Large intestine (tissue), 3 donors: ENCODE results near the gene EGFL7. TPM values are rescaled to one million over a fixed set of nuclear protein-coding genes. Genes with fewer than 3 reads are reported as not detected.
A peak's percentile ranks its signal among the peaks of the same experiment; 100 is the strongest.

Experiments used
- DNase-seq, 2 donors: peaks; one replicate each; pipeline versions ENCODE4 v3.0.0 to v3.0.0-alpha.2; 2013
- H3K27ac ChIP-seq: one replicate; pipeline ENCODE4 v1.5.1; 2013; ENCODE audit warnings: low read length
- H3K27me3 ChIP-seq: 2 replicates; pipeline ENCODE4 v1.6.1; 2013; ENCODE audit warnings: low read length; ENCODE audit not compliant: control insufficient read depth, insufficient read depth
- H3K36me3 ChIP-seq: 2 replicates; pipeline ENCODE4 v1.6.1; 2013; ENCODE audit warnings: low read length; ENCODE audit not compliant: control insufficient read depth, insufficient read depth
- H3K4me1 ChIP-seq: one replicate; pipeline ENCODE4 v1.6.1; 2013; ENCODE audit warnings: low read length; ENCODE audit not compliant: control insufficient read depth, insufficient read depth
- H3K4me3 ChIP-seq: one replicate; pipeline ENCODE4 v1.5.1; 2013; ENCODE audit warnings: low read length
- H3K9me3 ChIP-seq: one replicate; pipeline ENCODE4 v1.6.1; 2013; ENCODE audit warnings: mild to moderate bottlenecking, low read depth, low read length, moderate library complexity; ENCODE audit not compliant: control insufficient read depth
- WGBS: methylation state at CpG from one replicate; pipeline ENCODE4 v1.1.5; 2013; ENCODE audit warnings: low lambda C conversion rate; ENCODE audit not compliant: insufficient coverage; 5-methylcytosine and 5-hydroxymethylcytosine counted together
- polyA plus RNA-seq: library from polyadenylated mRNA; unstranded; fragments of 120-200 nt; gene quantifications from one replicate; pipeline ENCODE4 v1.2.1, GENCODE V29; 2013

EGFL7 gene
- polyA plus RNA-seq, 1 donor, result 47.5 TPM

DNA sequence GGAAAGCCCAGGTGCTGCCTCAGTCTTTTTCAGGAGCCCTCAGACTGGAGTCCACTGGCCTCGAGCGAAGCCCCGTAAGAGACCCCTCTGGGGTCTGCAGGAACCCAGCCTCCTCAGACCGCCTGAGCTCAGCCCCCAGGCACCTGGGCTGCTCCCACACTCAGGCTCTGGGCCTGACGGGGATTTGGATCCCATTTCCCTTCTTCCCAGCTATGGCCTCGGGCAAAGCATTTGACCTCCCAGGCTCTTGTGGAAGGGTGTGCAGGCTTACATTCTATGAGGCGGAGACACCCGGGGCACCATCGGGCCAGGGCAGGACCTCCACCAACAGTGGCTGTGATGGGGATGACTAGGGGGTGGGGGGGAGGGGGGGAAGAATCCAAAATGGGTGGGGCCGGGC, 20.0 kb downstream of the EGFL7 start:
- no peaks in the 10 kb centered on the region for H3K27me3 ChIP-seq
- H3K9me3 ChIP-seq, result peaks cover under 1% of the 10 kb centered on the region
- peaks cover 13% of the 10 kb centered on the region for H3K36me3 ChIP-seq
- WGBS, result no CpG with 5 or more reads among the region's 10 CpGs
- DNase-seq, result no peak
- no peak overlapping the region for H3K27ac ChIP-seq
- no peak overlapping the region for H3K4me3 ChIP-seq
- peaks cover 62% of the 10 kb centered on the region for H3K4me1 ChIP-seq

DNA sequence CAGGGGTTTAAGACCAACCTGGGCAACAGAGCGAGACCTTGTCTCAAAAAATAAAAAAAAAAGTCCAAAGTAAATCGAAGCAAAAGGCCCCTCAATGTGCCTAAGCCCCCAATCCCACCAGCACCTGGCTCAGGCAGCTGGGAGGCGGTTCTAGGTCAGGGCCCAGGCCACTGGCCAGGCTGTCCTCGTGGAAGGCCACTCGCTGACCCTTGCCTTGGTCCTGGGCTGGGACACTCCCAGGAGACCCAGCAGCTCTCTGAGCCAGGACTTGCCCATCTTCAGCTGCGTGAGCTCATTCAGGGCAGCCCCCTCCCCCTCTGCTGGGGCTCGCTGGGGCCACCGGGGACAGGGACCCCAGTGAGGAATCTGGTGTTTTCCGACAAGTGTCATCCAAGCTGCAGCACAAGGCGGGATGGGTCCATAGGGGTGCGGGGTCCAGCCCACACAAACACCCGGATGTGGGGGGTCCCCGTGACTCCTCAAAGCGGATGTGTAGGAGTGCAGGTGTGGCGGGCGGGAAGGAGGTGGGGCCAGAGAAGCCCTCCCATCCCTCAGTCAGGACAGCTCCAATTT, 20.5 kb downstream of the EGFL7 start:
- no peak overlapping the region for H3K4me3 ChIP-seq
- peaks cover 4% of the 10 kb centered on the region for H3K9me3 ChIP-seq
- peaks cover 12% of the 10 kb centered on the region for H3K36me3 ChIP-seq
- H3K4me1 ChIP-seq, result peaks cover 62% of the 10 kb centered on the region
- no peak for DNase-seq
- H3K27me3 ChIP-seq, result no peaks in the 10 kb centered on the region
- no peak overlapping the region for H3K27ac ChIP-seq
- no CpG with 5 or more reads among the region's 16 CpGs for WGBS

DNA sequence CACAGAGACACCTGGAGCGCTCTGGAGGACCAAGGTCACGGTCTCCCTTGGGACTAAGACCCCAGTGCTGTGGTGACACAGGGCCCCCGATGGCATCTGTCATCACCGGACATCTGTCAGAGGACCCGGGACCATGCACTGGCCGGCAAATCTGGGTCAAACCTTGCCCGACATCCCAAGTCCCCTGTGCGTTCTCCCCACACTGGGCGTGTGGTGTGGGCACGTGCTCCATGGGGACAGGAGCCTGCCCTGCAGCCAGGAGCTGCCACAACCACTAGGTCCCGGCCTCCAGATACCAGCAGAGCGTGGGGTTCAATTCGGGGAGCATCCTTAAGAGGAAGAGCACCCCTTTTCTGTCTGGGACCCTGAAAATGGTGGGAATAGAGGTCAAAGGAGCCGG, 21.0 kb downstream of the EGFL7 start:
- Histone ChIP-seq H3K27ac (no peak overlapping the region), H3K27me3 (no peaks in the 10 kb centered on the region), H3K4me1 (peaks cover 59% of the 10 kb centered on the region), H3K9me3 (peaks cover 4% of the 10 kb centered on the region), H3K4me3 (no peak overlapping the region), H3K36me3 (peaks cover 10% of the 10 kb centered on the region)
- DNase-seq, result no peak
- no CpG with 5 or more reads among the region's 14 CpGs for WGBS

DNA sequence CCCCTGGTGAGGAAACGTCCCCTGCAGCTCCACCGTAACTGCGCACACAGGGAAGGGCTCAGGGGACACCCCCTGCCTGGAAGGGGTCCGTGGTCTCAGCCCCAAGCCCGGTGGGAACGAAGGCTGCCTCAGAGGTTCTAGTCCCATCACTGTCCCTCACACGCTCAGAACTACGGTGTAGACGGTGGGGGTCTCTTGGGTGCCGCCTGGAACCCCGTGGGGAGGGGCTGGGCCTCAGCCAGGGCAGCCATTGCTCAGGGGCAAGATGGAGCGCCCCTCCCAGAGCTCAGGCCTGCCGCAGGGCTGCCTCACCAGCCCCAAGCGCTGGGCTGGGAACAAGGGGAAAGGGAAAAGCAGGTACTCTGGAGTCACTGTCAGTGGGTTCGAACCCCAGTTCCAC, 21.6 kb downstream of the EGFL7 start:
- Histone ChIP-seq H3K9me3 (peaks cover 4% of the 10 kb centered on the region), H3K4me3 (peak overlapping the region; percentile 100), H3K36me3 (peaks cover 10% of the 10 kb centered on the region), H3K27me3 (no peaks in the 10 kb centered on the region), H3K4me1 (peaks cover 53% of the 10 kb centered on the region), H3K27ac (no peak overlapping the region)
- DNase-seq, result no peak
- WGBS, result 100% methylated on average over 1 of the region's 15 CpGs

DNA sequence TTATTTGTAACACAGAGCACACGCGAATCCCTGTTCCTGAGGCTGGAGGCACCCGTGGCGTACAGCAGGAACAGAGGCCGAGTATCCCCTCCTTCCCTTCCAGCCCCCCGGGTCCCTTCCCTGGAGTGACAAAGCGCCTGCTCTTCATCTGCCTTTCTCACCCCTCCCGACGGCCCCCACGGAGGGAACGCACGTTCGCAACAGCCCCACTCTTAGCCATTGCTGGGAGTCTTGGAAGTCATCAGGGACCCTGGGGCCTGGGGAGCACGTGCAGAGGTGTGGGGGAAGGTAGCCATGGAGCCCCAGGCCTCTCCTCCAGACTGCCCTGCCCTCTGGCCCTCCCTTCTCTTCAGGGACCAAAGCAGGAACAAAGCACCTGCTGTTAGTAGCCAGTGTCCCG, 22.1 kb downstream of the EGFL7 start:
- peaks cover 49% of the 10 kb centered on the region for H3K4me1 ChIP-seq
- peak overlapping the region; percentile 100 for H3K4me3 ChIP-seq
- no peak for DNase-seq
- H3K27ac ChIP-seq, result peak overlapping the region; percentile 21
- no peaks in the 10 kb centered on the region for H3K27me3 ChIP-seq
- no CpG with 5 or more reads among the region's 15 CpGs for WGBS
- peaks cover 4% of the 10 kb centered on the region for H3K9me3 ChIP-seq
- H3K36me3 ChIP-seq, result peaks cover 10% of the 10 kb centered on the region

DNA sequence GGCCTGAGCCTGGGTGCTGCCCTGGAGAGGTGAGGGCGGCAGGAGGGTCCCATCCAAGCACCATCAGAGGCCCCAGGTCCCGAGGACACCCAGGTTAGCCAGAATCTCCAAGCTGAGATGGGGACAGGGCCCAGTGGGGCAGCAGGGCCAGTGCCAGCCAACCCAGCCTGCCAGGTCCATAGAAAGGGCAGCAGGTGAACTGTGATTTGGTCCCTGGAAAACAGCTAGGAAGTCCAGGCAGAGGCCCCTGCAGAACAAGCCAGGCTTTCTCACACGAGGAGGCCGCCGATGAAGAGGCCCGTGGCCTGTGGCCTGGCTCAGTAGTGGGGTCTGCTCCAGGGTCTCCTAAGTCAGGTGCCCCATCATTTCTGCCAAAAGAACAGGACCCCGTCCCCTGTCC, 22.5 kb downstream of the EGFL7 start:
- H3K4me1 ChIP-seq, result peaks cover 48% of the 10 kb centered on the region
- peak overlapping the region; percentile 100 for H3K4me3 ChIP-seq

DNA sequence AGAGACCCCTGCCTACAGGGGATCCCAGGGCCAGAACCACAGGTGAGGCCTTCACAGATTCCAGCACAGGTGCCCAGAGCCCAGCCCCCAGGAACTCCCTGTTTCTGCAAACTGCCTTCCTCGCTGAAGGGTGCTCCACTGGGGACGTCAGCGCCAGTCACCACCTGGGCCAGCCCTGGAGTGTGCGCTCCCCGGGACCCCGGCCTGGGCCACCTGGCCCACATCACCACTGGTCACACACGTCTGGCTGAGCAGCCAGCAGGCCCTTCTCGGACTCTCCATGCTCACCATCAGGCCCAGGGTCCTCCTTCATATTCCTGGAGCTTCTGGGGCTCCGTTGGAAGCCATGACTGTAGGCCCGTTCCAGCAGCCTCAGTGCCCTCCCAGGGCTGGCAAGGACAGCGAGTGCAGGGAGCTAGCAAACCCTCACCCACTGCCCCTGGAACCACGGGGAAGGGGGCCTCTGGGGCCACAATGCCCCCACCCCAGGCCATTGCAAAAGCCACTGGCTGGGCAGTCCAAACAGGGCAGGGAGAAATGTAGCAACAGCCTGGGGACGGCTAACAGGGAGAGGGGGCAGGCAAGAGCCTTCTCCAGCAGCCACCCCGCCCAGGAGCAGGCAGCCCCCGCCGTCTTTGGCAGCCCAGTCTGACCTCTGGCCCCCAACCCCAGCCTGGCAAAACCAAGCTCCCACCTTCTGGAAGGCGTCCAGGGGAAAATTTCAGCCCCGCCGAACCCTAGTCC, 23.2 kb downstream of the EGFL7 start:
- peaks cover 48% of the 10 kb centered on the region for H3K4me1 ChIP-seq
- H3K4me3 ChIP-seq, result peak overlapping the region; percentile 100
- WGBS, result no CpG with 5 or more reads among the region's 19 CpGs
- H3K27me3 ChIP-seq, result no peaks in the 10 kb centered on the region
- peaks cover 4% of the 10 kb centered on the region for H3K9me3 ChIP-seq
- H3K27ac ChIP-seq, result peak overlapping the region; percentile 78
- peaks cover 10% of the 10 kb centered on the region for H3K36me3 ChIP-seq
- DNase-seq, result no peak

More for the DNA sequence above, 22.5 kb downstream of the EGFL7 start:
- no peaks in the 10 kb centered on the region for H3K27me3 ChIP-seq
- peak overlapping the region; percentile 21 for H3K27ac ChIP-seq
- WGBS, result no CpG with 5 or more reads among the region's 7 CpGs
- no peak for DNase-seq
- H3K9me3 ChIP-seq, result peaks cover 4% of the 10 kb centered on the region
- peaks cover 10% of the 10 kb centered on the region for H3K36me3 ChIP-seq

DNA sequence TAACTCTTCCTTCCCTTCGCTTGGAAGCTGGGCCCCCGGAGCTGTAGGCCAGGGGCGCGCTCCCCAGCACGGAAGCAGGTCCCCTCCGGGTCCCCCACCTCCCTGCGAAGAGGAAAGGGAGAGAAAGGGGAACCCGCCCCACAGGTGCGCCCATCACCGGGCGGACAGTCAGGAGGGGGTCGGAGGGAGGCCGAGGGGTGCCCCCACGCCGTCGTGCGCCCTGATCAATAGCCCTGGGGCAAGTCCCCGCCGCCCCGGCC, 23.7 kb downstream of the EGFL7 start:
- H3K4me3 ChIP-seq, result peak overlapping the region; percentile 100
- H3K27ac ChIP-seq, result peak overlapping the region; percentile 78
- no CpG with 5 or more reads among the region's 20 CpGs for WGBS
- H3K27me3 ChIP-seq, result no peaks in the 10 kb centered on the region
- no peak for DNase-seq
- H3K9me3 ChIP-seq, result peaks cover 4% of the 10 kb centered on the region
- peaks cover 10% of the 10 kb centered on the region for H3K36me3 ChIP-seq
- H3K4me1 ChIP-seq, result peaks cover 48% of the 10 kb centered on the region

DNA sequence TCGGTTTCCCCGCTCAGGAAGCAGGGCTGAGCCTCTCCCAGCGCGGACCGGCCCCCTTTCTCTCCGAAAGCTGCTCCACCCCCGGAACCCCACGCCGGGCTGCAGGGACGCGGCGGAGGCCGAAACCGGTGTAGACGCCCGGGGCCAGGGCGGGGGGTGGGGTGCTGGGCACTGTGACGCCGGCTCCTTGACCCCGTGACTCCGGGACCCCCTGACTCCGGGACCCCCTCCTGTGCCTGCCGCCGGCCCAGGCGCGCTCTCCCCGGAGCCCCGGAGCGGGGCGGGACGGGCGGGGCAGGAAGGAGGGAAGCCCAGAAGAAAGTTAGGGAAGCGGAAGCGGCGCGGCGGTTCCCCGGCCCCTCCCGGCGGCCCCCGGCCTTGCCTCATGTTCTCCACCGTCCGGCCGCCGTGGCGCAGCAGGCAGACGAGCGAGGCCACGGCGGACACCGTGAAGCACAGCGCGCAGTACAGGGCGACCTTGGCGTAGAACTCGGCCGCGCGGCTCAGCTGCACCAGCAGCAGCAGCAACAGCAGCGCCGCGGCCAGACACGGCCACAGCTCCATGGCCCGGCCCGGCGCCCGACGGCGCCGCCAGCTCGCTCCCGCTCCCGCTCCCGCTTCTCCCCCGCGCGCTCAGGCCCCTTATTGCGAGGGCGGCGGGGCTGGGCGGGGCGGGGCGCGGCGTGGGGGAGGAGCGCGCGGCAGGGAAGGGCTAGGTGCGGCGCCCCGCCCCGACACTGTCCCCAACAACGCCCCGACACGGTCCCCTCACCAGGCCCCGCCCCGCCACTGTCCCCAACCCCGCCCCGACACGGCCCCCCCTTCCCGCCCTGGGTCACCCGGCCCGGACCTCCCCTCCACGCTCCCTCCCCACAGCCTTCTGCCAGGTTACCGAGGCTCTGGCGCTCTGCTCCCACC, 24.3 kb downstream of the EGFL7 start, which contains the start of gene AGPAT2:
Gene AGPAT2, minus strand, starts transcription at position 664 of the 918 bp plus-strand sequence. Its CDS starts 100 bp downstream, at position 564.
- Histone ChIP-seq H3K36me3 (peaks cover 10% of the 10 kb centered on the region), H3K27me3 (no peaks in the 10 kb centered on the region), H3K27ac (peak within 1 kb of the TSS; percentile 90), H3K9me3 (peaks cover 5% of the 10 kb centered on the region), H3K4me3 (peak within 1 kb of the TSS; percentile 100), H3K4me1 (peaks cover 48% of the 10 kb centered on the region)
- WGBS, result no CpG with 5 or more reads among the region's 106 CpGs
- DNase-seq, result peak; percentile 58 to 83

DNA sequence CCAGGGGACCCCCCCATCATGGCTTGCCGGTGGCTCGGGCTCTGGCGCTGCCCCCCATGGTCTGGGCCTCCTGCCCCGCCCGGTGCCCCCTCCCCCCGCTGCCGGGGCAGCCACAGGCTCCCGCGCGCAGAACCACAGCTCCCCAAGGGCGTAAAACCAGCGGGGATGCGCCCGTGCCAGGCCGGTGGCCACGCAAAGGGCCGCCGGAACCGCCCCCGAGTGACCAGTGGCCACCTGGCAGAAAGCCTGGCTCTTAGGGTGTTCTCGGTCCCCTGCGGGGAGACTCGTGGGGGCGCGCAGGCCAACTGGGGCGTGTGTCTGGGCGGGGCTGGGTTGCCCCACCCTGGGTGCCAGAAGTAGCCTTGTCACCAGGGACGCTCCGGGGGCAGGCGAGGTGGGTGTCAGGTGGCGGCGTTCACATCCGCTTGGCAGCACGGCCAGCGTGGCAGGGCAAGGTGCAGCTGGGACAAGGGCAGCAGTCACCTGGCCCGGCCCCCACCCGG, 25.1 kb downstream of the EGFL7 start:
- Histone ChIP-seq H3K4me3 (peak overlapping the region; percentile 31), H3K4me1 (peaks cover 49% of the 10 kb centered on the region), H3K9me3 (peaks cover 9% of the 10 kb centered on the region), H3K27ac (peak overlapping the region; percentile 90), H3K27me3 (no peaks in the 10 kb centered on the region), H3K36me3 (peaks cover 7% of the 10 kb centered on the region)
- WGBS, result no CpG with 5 or more reads among the region's 37 CpGs
- DNase-seq, result peak; percentile 87 to 93
